NCI-H2227 treated with DMSO at 0.1 percent for 48 hours (cell line): Measurements from ENCODE around the gene SPOUT1.

Source experiments
- DNase-seq: peaks from one replicate; lab custom pipeline; 2025; lab: John Stamatoyannopoulos, UW

The SPOUT1 gene

GRCh38 chr9:128771745-128772519 is 57.7 kb downstream of the SPOUT1 start, which contains the start of gene ZER1:
Gene ZER1, minus strand, starts transcription at chr9:128771927. Its CDS starts 16,362 bp downstream, at chr9:128755565.
- peak; percentile 80 for DNase-seq

- no peak for DNase-seq
Measured at GRCh38 chr9:128771094-128771721, 58.4 kb downstream of the SPOUT1 start.

GRCh38 chr9:128770286-128771030 is 59.1 kb downstream of the SPOUT1 start:
- no peak for DNase-seq
